ENCODE results near the gene VAC14. TPM values are rescaled to one million over a fixed set of nuclear protein-coding genes. Genes with fewer than 3 reads are reported as not detected.

Gene VAC14
- polyA plus RNA-seq, 1 donor: 40.3 TPM

- WGBS (ENCODE audit: insufficient coverage, low lambda C conversion rate): no CpG with 5 or more reads among the region's 3 CpGs
- peaks cover 49% of the 10 kb centered on the region for H3K4me1 ChIP-seq (ENCODE audit: control insufficient read depth, insufficient read depth, low read length)
Observed at GRCh38 chr16:70701036-70701435, 99.9 kb downstream of the VAC14 start.

GRCh38 chr16:70700101-70701020, 100.6 kb downstream of the VAC14 start:
- DNase-seq: no peak
- peaks cover 53% of the 10 kb centered on the region for H3K4me1 ChIP-seq (ENCODE audit: control insufficient read depth, insufficient read depth, low read length)
- WGBS (ENCODE audit: insufficient coverage, low lambda C conversion rate): no CpG with 5 or more reads among the region's 30 CpGs

More at GRCh38 chr16:70701036-70701435, 99.9 kb downstream of the VAC14 start:
- peaks cover 7% of the 10 kb centered on the region for H3K36me3 ChIP-seq (ENCODE audit: control insufficient read depth, insufficient read depth, low read length)
- no peaks in the 10 kb centered on the region for H3K27me3 ChIP-seq (ENCODE audit: control insufficient read depth, insufficient read depth, low read length)
- DNase-seq: no peak
- no peaks in the 10 kb centered on the region for H3K9me3 ChIP-seq (ENCODE audit: control insufficient read depth, low read depth, low read length)
- H3K27ac ChIP-seq (ENCODE audit: low read length): no peak overlapping the region
- H3K4me3 ChIP-seq (ENCODE audit: low read length): no peak overlapping the region

GRCh38 chr16:70699696-70700095, 101.3 kb downstream of the VAC14 start:
- no peak overlapping the region for H3K4me3 ChIP-seq (ENCODE audit: low read length)
- WGBS (ENCODE audit: insufficient coverage, low lambda C conversion rate): no CpG with 5 or more reads among the region's 17 CpGs
- H3K27me3 ChIP-seq (ENCODE audit: control insufficient read depth, insufficient read depth, low read length): no peaks in the 10 kb centered on the region
- H3K27ac ChIP-seq (ENCODE audit: low read length): no peak overlapping the region
- DNase-seq: no peak
- no peaks in the 10 kb centered on the region for H3K9me3 ChIP-seq (ENCODE audit: control insufficient read depth, low read depth, low read length)
- peaks cover 11% of the 10 kb centered on the region for H3K36me3 ChIP-seq (ENCODE audit: control insufficient read depth, insufficient read depth, low read length)
- peaks cover 50% of the 10 kb centered on the region for H3K4me1 ChIP-seq (ENCODE audit: control insufficient read depth, insufficient read depth, low read length)

More at GRCh38 chr16:70700101-70701020, 100.6 kb downstream of the VAC14 start:
- no peaks in the 10 kb centered on the region for H3K27me3 ChIP-seq (ENCODE audit: control insufficient read depth, insufficient read depth, low read length)
- H3K27ac ChIP-seq (ENCODE audit: low read length): no peak overlapping the region
- no peaks in the 10 kb centered on the region for H3K9me3 ChIP-seq (ENCODE audit: control insufficient read depth, low read depth, low read length)
- no peak overlapping the region for H3K4me3 ChIP-seq (ENCODE audit: low read length)
- H3K36me3 ChIP-seq (ENCODE audit: control insufficient read depth, insufficient read depth, low read length): peaks cover 8% of the 10 kb centered on the region

DNA sequence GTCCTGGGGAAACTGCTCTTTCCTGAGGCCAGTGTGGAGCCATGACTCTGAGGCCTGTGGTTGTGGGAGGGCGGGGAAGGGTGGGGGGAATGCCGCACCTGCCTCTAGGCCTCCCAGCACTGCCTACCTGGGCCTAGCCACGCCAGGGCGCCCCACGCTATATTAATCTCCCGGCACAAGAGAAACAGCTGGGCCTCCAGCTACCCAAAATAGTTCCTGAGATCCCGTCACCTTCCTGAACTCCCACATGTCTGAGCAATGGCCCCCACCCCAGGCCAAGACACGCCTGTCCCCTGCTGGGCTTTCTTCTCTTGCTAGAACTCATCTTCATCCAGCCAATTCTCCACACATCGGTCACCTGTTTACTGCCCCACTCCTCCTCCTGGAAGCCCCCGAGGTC, 102.1 kb downstream of the VAC14 start:
- H3K4me1 ChIP-seq (ENCODE audit: control insufficient read depth, insufficient read depth, low read length): peaks cover 50% of the 10 kb centered on the region
- H3K4me3 ChIP-seq (ENCODE audit: low read length): no peak overlapping the region
- H3K9me3 ChIP-seq (ENCODE audit: control insufficient read depth, low read depth, low read length): no peaks in the 10 kb centered on the region
- no peaks in the 10 kb centered on the region for H3K27me3 ChIP-seq (ENCODE audit: control insufficient read depth, insufficient read depth, low read length)
- peaks cover 19% of the 10 kb centered on the region for H3K36me3 ChIP-seq (ENCODE audit: control insufficient read depth, insufficient read depth, low read length)
- no peak overlapping the region for H3K27ac ChIP-seq (ENCODE audit: low read length)
- WGBS (ENCODE audit: insufficient coverage, low lambda C conversion rate): no CpG with 5 or more reads among the region's 10 CpGs
- no peak for DNase-seq

DNA sequence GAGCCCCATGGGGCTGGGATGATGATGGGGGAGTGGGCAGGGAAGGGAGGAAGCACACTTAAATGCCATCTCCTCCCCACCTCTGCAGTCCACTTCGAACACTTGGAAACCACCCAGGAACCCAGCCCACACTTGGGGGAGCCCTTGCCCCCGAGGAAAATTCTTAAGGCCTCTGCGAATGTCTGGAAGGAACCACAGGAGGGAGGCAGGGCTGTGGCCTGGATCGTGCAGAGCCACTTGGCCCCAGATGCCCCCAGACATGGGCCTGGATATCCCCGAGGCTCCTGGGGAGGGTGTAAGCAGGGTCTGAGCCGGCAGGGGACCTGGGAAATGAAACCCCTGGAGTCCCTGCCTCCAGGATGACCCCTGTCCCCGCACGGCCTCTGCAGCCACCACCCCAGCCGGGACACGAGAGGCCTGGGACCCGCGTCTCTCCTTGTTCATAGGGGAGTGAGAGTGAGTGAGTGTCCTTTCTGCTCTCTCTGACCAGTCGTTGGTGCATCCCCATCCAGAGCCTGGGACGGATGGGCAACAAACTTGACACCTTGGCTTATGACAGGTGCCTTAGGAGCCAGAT, 103.3 kb downstream of the VAC14 start:
- Histone ChIP-seq H3K36me3 (ENCODE audit: control insufficient read depth, insufficient read depth, low read length) (peaks cover 27% of the 10 kb centered on the region), H3K4me1 (ENCODE audit: control insufficient read depth, insufficient read depth, low read length) (peaks cover 51% of the 10 kb centered on the region), H3K9me3 (ENCODE audit: control insufficient read depth, low read depth, low read length) (no peaks in the 10 kb centered on the region), H3K27ac (ENCODE audit: low read length) (peak overlapping the region; percentile 1), H3K4me3 (ENCODE audit: low read length) (no peak overlapping the region), H3K27me3 (ENCODE audit: control insufficient read depth, insufficient read depth, low read length) (no peaks in the 10 kb centered on the region)
- WGBS (ENCODE audit: insufficient coverage, low lambda C conversion rate): 100% methylated on average over 1 of the region's 14 CpGs
- no peak for DNase-seq

GRCh38 chr16:70696952-70697593, 103.9 kb downstream of the VAC14 start:
- WGBS (ENCODE audit: insufficient coverage, low lambda C conversion rate): 0% methylated on average over 1 of the region's 19 CpGs
- H3K36me3 ChIP-seq (ENCODE audit: control insufficient read depth, insufficient read depth, low read length): peaks cover 27% of the 10 kb centered on the region
- H3K4me3 ChIP-seq (ENCODE audit: low read length): no peak overlapping the region
- H3K4me1 ChIP-seq (ENCODE audit: control insufficient read depth, insufficient read depth, low read length): peaks cover 54% of the 10 kb centered on the region
- H3K27ac ChIP-seq (ENCODE audit: low read length): peak overlapping the region; percentile 56
- no peaks in the 10 kb centered on the region for H3K27me3 ChIP-seq (ENCODE audit: control insufficient read depth, insufficient read depth, low read length)
- DNase-seq: peak; percentile 83 to 93
- H3K9me3 ChIP-seq (ENCODE audit: control insufficient read depth, low read depth, low read length): no peaks in the 10 kb centered on the region

GRCh38 chr16:70696355-70696754, 104.6 kb downstream of the VAC14 start:
- Histone ChIP-seq H3K27ac (ENCODE audit: low read length) (no peak overlapping the region), H3K9me3 (ENCODE audit: control insufficient read depth, low read depth, low read length) (no peaks in the 10 kb centered on the region), H3K36me3 (ENCODE audit: control insufficient read depth, insufficient read depth, low read length) (peaks cover 30% of the 10 kb centered on the region), H3K4me1 (ENCODE audit: control insufficient read depth, insufficient read depth, low read length) (peaks cover 58% of the 10 kb centered on the region), H3K27me3 (ENCODE audit: control insufficient read depth, insufficient read depth, low read length) (no peaks in the 10 kb centered on the region), H3K4me3 (ENCODE audit: low read length) (no peak overlapping the region)
- no peak for DNase-seq
- WGBS (ENCODE audit: insufficient coverage, low lambda C conversion rate): no CpG with 5 or more reads among the region's 8 CpGs

GRCh38 chr16:70695331-70696070, 105.5 kb downstream of the VAC14 start:
- peak; percentile 57 to 76 for DNase-seq
- Histone ChIP-seq H3K27ac (ENCODE audit: low read length) (no peak overlapping the region), H3K9me3 (ENCODE audit: control insufficient read depth, low read depth, low read length) (no peaks in the 10 kb centered on the region), H3K4me3 (ENCODE audit: low read length) (no peak overlapping the region), H3K36me3 (ENCODE audit: control insufficient read depth, insufficient read depth, low read length) (peaks cover 30% of the 10 kb centered on the region), H3K4me1 (ENCODE audit: control insufficient read depth, insufficient read depth, low read length) (peaks cover 66% of the 10 kb centered on the region), H3K27me3 (ENCODE audit: control insufficient read depth, insufficient read depth, low read length) (no peaks in the 10 kb centered on the region)
- WGBS (ENCODE audit: insufficient coverage, low lambda C conversion rate): no CpG with 5 or more reads among the region's 14 CpGs

- H3K27ac ChIP-seq (ENCODE audit: low read length): no peak overlapping the region
- WGBS (ENCODE audit: insufficient coverage, low lambda C conversion rate): no CpG with 5 or more reads among the region's 4 CpGs
- H3K4me1 ChIP-seq (ENCODE audit: control insufficient read depth, insufficient read depth, low read length): peaks cover 66% of the 10 kb centered on the region
- H3K9me3 ChIP-seq (ENCODE audit: control insufficient read depth, low read depth, low read length): no peaks in the 10 kb centered on the region
- peaks cover 30% of the 10 kb centered on the region for H3K36me3 ChIP-seq (ENCODE audit: control insufficient read depth, insufficient read depth, low read length)
- H3K4me3 ChIP-seq (ENCODE audit: low read length): no peak overlapping the region
- DNase-seq: no peak
- H3K27me3 ChIP-seq (ENCODE audit: control insufficient read depth, insufficient read depth, low read length): no peaks in the 10 kb centered on the region
Observed at GRCh38 chr16:70694868-70695218, 106.1 kb downstream of the VAC14 start.
